ENCODE data around the gene KNSTRN.

- TF ChIP-seq POLR2A (IDR thresholded peaks at IDR 0.05) (no peak), CTCF (IDR thresholded peaks at IDR 0.05) (no peak)
These were observed 34.7 kb upstream of the KNSTRN start for GRCh38 chr15:40347559-40348473.
